H4 (cell line): ENCODE data around the gene ZNF236. TPM values are rescaled to one million over a fixed set of nuclear protein-coding genes. Genes with fewer than 3 reads are reported as not detected.
A peak's percentile ranks its signal among the peaks of the same experiment; 100 is the strongest.
"Not testable (repeated sequence)": the region's sequence is repeated elsewhere in the genome, so short reads cannot be mapped to it uniquely, and the experiment has no call there.

Experiments used
- DNase-seq: peaks from one replicate; pipeline ENCODE4 v3.0.0-alpha.2; 2015; ENCODE audit warnings: low spot score
- total RNA-seq: library from RNA; depleted of rRNA; stranded (reverse); fragments of >200 nt; shearing (Covaris generic); gene quantifications from 2 replicates; pipeline ENCODE4 v1.2.3, GENCODE V29; 2014; rRNA removed

ZNF236 gene
- 2.7 and 4.9 TPM in 2 replicates for total RNA-seq

- DNase-seq, result peak; percentile 56
Observed at GRCh38 chr18:76822506-76823160, at the start of gene ZNF236. ZNF236 (plus strand) TSS chr18:76822557; CDS start chr18:76822608, 51 bp downstream.

- DNase-seq, result no peak
Observed at GRCh38 chr18:76772665-76773064, 49.7 kb upstream of the ZNF236 start.

GRCh38 chr18:76777036-76777435 is 45.3 kb upstream of the ZNF236 start:
- not testable (repeated sequence) for DNase-seq

- DNase-seq, result no peak
Observed at GRCh38 chr18:76783786-76784484, 38.4 kb upstream of the ZNF236 start.

- no peak for DNase-seq
Observed at GRCh38 chr18:76785872-76786271, 36.5 kb upstream of the ZNF236 start.

GRCh38 chr18:76788571-76789317 is 33.6 kb upstream of the ZNF236 start:
- DNase-seq, result no peak

GRCh38 chr18:76791106-76791505 is 31.3 kb upstream of the ZNF236 start:
- DNase-seq, result no peak

- no peak for DNase-seq
Observed at GRCh38 chr18:76791642-76792041, 30.7 kb upstream of the ZNF236 start.

- DNase-seq, result no peak
Observed at GRCh38 chr18:76794326-76794725, 28.0 kb upstream of the ZNF236 start.

GRCh38 chr18:76801567-76802505 is 20.5 kb upstream of the ZNF236 start:
- peak; percentile 51 for DNase-seq

GRCh38 chr18:76803413-76803812 is 18.9 kb upstream of the ZNF236 start:
- DNase-seq, result no peak

- DNase-seq, result peak; percentile 60
Observed at GRCh38 chr18:76803814-76804213, 18.5 kb upstream of the ZNF236 start.

- peak; percentile 27 for DNase-seq
Observed at GRCh38 chr18:76805221-76805620, 17.1 kb upstream of the ZNF236 start.

- DNase-seq, result no peak
Observed at GRCh38 chr18:76806301-76806700, 16.1 kb upstream of the ZNF236 start.

- no peak for DNase-seq
Observed at GRCh38 chr18:76808561-76808960, 13.8 kb upstream of the ZNF236 start.

- not testable (repeated sequence) for DNase-seq
Observed at GRCh38 chr18:76811530-76811929, 10.8 kb upstream of the ZNF236 start.

- no peak for DNase-seq
Observed at GRCh38 chr18:76814256-76814655, 8.1 kb upstream of the ZNF236 start.

- DNase-seq, result no peak
Observed at GRCh38 chr18:76816127-76816526, 6.2 kb upstream of the ZNF236 start.

GRCh38 chr18:76817888-76818611 is 4.3 kb upstream of the ZNF236 start:
- no peak for DNase-seq

- DNase-seq, result no peak
Observed at GRCh38 chr18:76819411-76820136, 2.8 kb upstream of the ZNF236 start.
